Measurements from ENCODE around the gene S100A14. TPM values are rescaled to one million over a fixed set of nuclear protein-coding genes. Genes with fewer than 3 reads are reported as not detected.

Gene S100A14
- total and polyA plus RNA-seq, 9 of the 15 experiments (the other 6 are each of a cell fraction or from before 2014, with no cell fraction given): 0.10 to 0.64 (median 0.24) TPM; not detected in 3

DNA sequence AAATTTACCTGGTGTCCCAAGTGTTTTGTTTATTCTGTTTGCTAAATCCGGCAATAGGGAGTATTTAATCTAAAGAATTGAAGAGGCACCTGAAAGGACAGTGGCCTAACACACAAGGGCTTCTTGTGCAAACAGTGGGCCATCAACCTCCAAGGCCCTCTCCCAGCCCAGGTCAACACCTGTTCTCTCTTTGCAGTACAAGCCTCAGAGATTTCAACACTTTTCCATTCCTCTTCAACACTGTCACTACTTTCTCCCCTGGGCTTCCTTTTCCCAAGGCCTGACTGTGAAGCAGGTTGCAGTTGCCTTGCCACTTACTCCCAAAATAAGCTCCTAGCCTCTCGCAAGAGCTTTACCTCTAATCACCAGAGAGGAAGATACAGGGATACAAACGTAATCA, 39.2 kb upstream of the S100A14 start:
- peaks cover 3 to 16% of the 10 kb centered on the region in 2 experiments; a peak in 4 of 5 replicates for H3K4me1 ChIP-seq (replicated peaks in 1 of 2; ENCODE audit: control insufficient read depth in 2 of 2, insufficient read depth in 2 of 2, low read length in 2 of 2)
- H3K9ac ChIP-seq (ENCODE audit: insufficient read depth in 1 of 2, low read depth in 2 of 2, low read length in 2 of 2): no peak overlapping the region
- intact Hi-C loops (cut with micrococcal nuclease) (no loop called here), in situ Hi-C loops (cut with MboI) (no loop called here)
- no peaks in the 10 kb centered on the region for H3K9me1 ChIP-seq (ENCODE audit: control insufficient read depth, insufficient read depth, low read length)
- H2AFZ ChIP-seq (ENCODE audit: low read depth, low read length): peak overlapping the region; percentile 65; the same call in 1 of the 2 replicates
- no peak overlapping the region for H3K4me2 ChIP-seq (ENCODE audit: insufficient read depth, low read length)
- DNase-seq (ENCODE audit: extremely low read depth in 1 of 4, low spot score in 3 of 4) (no peak), FAIRE-seq (no peak), ATAC-seq (no peak)
- H3K4me3 ChIP-seq: no peak overlapping the region
- H3K9me3 ChIP-seq (replicated peaks; ENCODE audit: control insufficient read depth, insufficient read depth, low read depth, low read length): no peaks in the 10 kb centered on the region
- ChIA-PET CTCF (ENCODE audit: low intra/inter-chr PET ratio) (no interaction called here), POLR2A (interaction anchor here (0.6 to 14.7 kb wide), 2 partner anchors 8 to 16 kb away, joined by 4 to 205 read pairs; partner anchors contain the start of gene CHTOP)
- peaks cover 13% of the 10 kb centered on the region for H3K79me2 ChIP-seq (ENCODE audit: control insufficient read depth, insufficient read depth, low read length)
- BruUV-seq (replicated peaks): no TSS peak
- WGBS (ENCODE audit: insufficient coverage, low coverage, missing lambda C conversion rate): 54% methylated on average over 3 of the region's 3 CpGs
- no peaks in the 10 kb centered on the region for H3K27me3 ChIP-seq (ENCODE audit: control insufficient read depth in 2 of 2, insufficient read depth in 2 of 2, low read length in 2 of 2)
- TF ChIP-seq ARID1B (IDR thresholded peaks at IDR 0.05) (no peak), ZNF121 (CRISPR knock-in tag; conservative IDR thresholded peaks at IDR 0.05) (no peak), ZNF124 (CRISPR knock-in tag; IDR thresholded peaks at IDR 0.05) (no peak), NONO (IDR thresholded peaks at IDR 0.05; ENCODE audit: low read depth in 2 of 2, low read length in 1 of 2) (no peak), FOXK2 (conservative IDR thresholded peaks at IDR 0.05 in 1 of 2, IDR thresholded peaks at IDR 0.05 in 1 of 2; ENCODE audit: low read depth in 2 of 2) (no peak), HDAC2 (IDR thresholded peaks at IDR 0.05) (no peak), BRD4 (IDR thresholded peaks at IDR 0.05) (no peak), KDM1A (IDR thresholded peaks at IDR 0.05) (no peak), RBM17 (IDR thresholded peaks at IDR 0.05; ENCODE audit: borderline replicate concordance, low read depth, low read length) (no peak)
- TF ChIP-seq, protein P1, sequence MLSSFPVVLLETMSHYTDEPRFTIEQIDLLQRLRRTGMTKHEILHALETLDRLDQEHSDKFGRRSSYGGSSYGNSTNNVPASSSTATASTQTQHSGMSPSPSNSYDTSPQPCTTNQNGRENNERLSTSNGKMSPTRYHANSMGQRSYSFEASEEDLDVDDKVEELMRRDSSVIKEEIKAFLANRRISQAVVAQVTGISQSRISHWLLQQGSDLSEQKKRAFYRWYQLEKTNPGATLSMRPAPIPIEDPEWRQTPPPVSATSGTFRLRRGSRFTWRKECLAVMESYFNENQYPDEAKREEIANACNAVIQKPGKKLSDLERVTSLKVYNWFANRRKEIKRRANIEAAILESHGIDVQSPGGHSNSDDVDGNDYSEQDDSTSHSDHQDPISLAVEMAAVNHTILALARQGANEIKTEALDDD (IDR thresholded peaks at IDR 0.05): no peak
- TF ChIP-seq, protein P2, sequence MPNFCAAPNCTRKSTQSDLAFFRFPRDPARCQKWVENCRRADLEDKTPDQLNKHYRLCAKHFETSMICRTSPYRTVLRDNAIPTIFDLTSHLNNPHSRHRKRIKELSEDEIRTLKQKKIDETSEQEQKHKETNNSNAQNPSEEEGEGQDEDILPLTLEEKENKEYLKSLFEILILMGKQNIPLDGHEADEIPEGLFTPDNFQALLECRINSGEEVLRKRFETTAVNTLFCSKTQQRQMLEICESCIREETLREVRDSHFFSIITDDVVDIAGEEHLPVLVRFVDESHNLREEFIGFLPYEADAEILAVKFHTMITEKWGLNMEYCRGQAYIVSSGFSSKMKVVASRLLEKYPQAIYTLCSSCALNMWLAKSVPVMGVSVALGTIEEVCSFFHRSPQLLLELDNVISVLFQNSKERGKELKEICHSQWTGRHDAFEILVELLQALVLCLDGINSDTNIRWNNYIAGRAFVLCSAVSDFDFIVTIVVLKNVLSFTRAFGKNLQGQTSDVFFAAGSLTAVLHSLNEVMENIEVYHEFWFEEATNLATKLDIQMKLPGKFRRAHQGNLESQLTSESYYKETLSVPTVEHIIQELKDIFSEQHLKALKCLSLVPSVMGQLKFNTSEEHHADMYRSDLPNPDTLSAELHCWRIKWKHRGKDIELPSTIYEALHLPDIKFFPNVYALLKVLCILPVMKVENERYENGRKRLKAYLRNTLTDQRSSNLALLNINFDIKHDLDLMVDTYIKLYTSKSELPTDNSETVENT (CRISPR knock-in tag; IDR thresholded peaks at IDR 0.05): no peak
- H3K36me3 ChIP-seq (ENCODE audit: control insufficient read depth, insufficient read depth, low read length): no peaks in the 10 kb centered on the region
- no peaks in the 10 kb centered on the region for H4K20me1 ChIP-seq (replicated peaks; ENCODE audit: control insufficient read depth, insufficient read depth, low read length)
- H3K27ac ChIP-seq (ENCODE audit: extremely low read depth, low read depth, low read length): no peak overlapping the region

Measured in K562 (cell line).